ENCODE data around the gene IL19. TPM values are rescaled to one million over a fixed set of nuclear protein-coding genes. Genes with fewer than 3 reads are reported as not detected.

The IL19 gene
- total and polyA plus RNA-seq, 2 donors (not counting 3 experiments of a cell fraction or from before 2014, with no cell fraction given), result not detected

GRCh38 chr1:206725109-206725963 lies 45.2 kb upstream of the IL19 start:
- intact Hi-C loops (cut with micrococcal nuclease), result loop anchor here (5.0 kb wide), 3 partner anchors 82 to 257 kb away; no protein-coding TSS in a partner anchor

More at GRCh38 chr1:206725109-206725963, 45.2 kb upstream of the IL19 start:
- H3K9me1 ChIP-seq (replicated peaks; ENCODE audit: control insufficient read depth, extremely low read depth, insufficient read depth, low read length), result no peaks in the 10 kb centered on the region
- DNase-seq (ENCODE audit: low read depth, low spot score), result peak; percentile 31
- peaks cover 8% of the 10 kb centered on the region for H4K20me1 ChIP-seq (replicated peaks; ENCODE audit: control insufficient read depth, extremely low read depth, insufficient read depth, low read length)
- H3K4me2 ChIP-seq (ENCODE audit: insufficient read depth, low read length), result no peak overlapping the region
- no peaks in the 10 kb centered on the region for H3K27me3 ChIP-seq (ENCODE audit: control insufficient read depth in 2 of 2, insufficient read depth in 2 of 2, low read length in 2 of 2)
- no peak overlapping the region for H3K27ac ChIP-seq (ENCODE audit: insufficient read depth, low read depth, low read length)
- CTCF ChIA-PET, result interaction anchor here (0.6 to 3.5 kb wide), 18 partner anchors 10 to 1160 kb away, joined by 3 to 21 read pairs (median 4); partner anchors contain the start of gene DYRK3
- no peak overlapping the region for H3K4me3 ChIP-seq (replicated peaks in 1 of 3; ENCODE audit: insufficient read depth in 1 of 3, low read depth in 1 of 3, low read length in 3 of 3)
- H3K9me3 ChIP-seq (replicated peaks; ENCODE audit: control insufficient read depth, insufficient read depth, low read length), result no peaks in the 10 kb centered on the region
- FAIRE-seq, result peak; percentile 82
- no peak overlapping the region for H2AFZ ChIP-seq (ENCODE audit: low read depth, low read length)
- peak; percentile 64 to 71 for TF ChIP-seq CTCF (IDR thresholded peaks at IDR 0.05; ENCODE audit: extremely low read depth in 1 of 2, insufficient read depth in 1 of 2, low read depth in 1 of 2, low read length in 2 of 2)
- TF ChIP-seq FOS (IDR thresholded peaks at IDR 0.05; ENCODE audit: borderline replicate concordance, insufficient read depth, low read length), result no peak
- dilution Hi-C loops (cut with MboI; ENCODE audit: extremely low pct_ligation_motif_present, low sequenced_read_pairs), result no loop called here
- BruUV-seq (replicated peaks), result no TSS peak
- POLR2A ChIA-PET, result no interaction called here
- no peak overlapping the region for H3K9ac ChIP-seq (replicated peaks; ENCODE audit: extremely low read depth, insufficient read depth, low read length)
- peaks cover 26% of the 10 kb centered on the region for H3K79me2 ChIP-seq (ENCODE audit: control insufficient read depth, insufficient read depth, low read length)
- peaks cover 2 to 11% of the 10 kb centered on the region in 2 experiments for H3K36me3 ChIP-seq (ENCODE audit: control insufficient read depth in 2 of 2, extremely low read depth in 1 of 2, insufficient read depth in 2 of 2, low read length in 2 of 2)
- H3K4me1 ChIP-seq (ENCODE audit: control insufficient read depth, extremely low read depth, insufficient read depth, low read length), result no peaks in the 10 kb centered on the region

Measured in endothelial cell of umbilical vein (primary cell).